Adrenal gland (tissue), 5 donors: ENCODE results near the gene ROR2.

Experiments used
- POLR2A ChIP-seq, 2 donors: fragments of 450-650 bp; IDR thresholded peaks; one replicate each; pipeline ENCODE4 v1.6.1; 2017; ENCODE audit warnings: antibody characterized with exemption in 2 of 2, mild to moderate bottlenecking in 2 of 2, moderate library complexity in 1 of 2
- TF ChIP-seq, protein P1 (sequence below), 6 experiments: fragments of 450-650 bp in 4 of 6; fragments of 200-600 bp in 2 of 6; sonication (generic) in 1 of 6; IDR thresholded peaks; 1 replicate in 5 of 6; 2 replicates in 1 of 6; pipeline versions ENCODE4 v1.5.1 to v1.8.0; 2016 to 2021; ENCODE audit warnings: antibody characterized with exemption in 6 of 6, mild to moderate bottlenecking in 2 of 6, moderate library complexity in 1 of 6
- donor health status: DM: no; HTN: no; CAD: no.

DNA sequence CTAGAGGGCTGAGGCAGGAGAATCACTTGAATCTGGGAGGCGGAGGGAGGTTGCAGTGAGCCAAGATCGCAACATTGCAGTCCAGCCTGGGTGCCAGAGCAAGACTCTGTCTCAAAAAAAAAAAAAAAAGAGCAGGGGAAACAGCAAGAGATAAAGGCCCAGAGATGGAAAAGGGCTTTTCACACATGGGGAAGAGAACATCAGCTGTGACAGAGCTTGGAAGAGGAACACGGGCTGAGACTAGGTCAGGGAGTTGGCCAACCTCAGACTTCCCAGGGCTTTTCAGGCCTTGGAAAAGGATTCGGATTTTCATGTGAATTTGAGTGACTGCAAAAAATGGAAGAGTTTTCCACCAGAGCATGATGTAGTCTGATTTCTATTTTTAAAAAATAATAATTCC, 294.4 kb downstream of the ROR2 start:
- TF ChIP-seq, protein P1, sequence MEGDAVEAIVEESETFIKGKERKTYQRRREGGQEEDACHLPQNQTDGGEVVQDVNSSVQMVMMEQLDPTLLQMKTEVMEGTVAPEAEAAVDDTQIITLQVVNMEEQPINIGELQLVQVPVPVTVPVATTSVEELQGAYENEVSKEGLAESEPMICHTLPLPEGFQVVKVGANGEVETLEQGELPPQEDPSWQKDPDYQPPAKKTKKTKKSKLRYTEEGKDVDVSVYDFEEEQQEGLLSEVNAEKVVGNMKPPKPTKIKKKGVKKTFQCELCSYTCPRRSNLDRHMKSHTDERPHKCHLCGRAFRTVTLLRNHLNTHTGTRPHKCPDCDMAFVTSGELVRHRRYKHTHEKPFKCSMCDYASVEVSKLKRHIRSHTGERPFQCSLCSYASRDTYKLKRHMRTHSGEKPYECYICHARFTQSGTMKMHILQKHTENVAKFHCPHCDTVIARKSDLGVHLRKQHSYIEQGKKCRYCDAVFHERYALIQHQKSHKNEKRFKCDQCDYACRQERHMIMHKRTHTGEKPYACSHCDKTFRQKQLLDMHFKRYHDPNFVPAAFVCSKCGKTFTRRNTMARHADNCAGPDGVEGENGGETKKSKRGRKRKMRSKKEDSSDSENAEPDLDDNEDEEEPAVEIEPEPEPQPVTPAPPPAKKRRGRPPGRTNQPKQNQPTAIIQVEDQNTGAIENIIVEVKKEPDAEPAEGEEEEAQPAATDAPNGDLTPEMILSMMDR (IDR thresholded peaks at IDR 0.05), result no peak
- TF ChIP-seq POLR2A (IDR thresholded peaks at IDR 0.05), result no peak
